Measurements from ENCODE around the gene NACC2. TPM values are rescaled to one million over a fixed set of nuclear protein-coding genes. Genes with fewer than 3 reads are reported as not detected.

Gene NACC2
- polyA plus RNA-seq, 1 of the 3 experiments (the other 2 are of a cell fraction) = 22.1 TPM

GRCh38 chr9:135982499-135983207 is 112.4 kb downstream of the NACC2 start (continued):
- TF ChIP-seq CTCF (IDR thresholded peaks at IDR 0.05) = no peak
- no peak for TF ChIP-seq RAD21 (IDR thresholded peaks at IDR 0.05; ENCODE audit: low read length)
- TF ChIP-seq USF2 (IDR thresholded peaks at IDR 0.05; ENCODE audit: borderline replicate concordance, low read depth, low read length) = no peak
- TF ChIP-seq USF1 (IDR thresholded peaks at IDR 0.05; ENCODE audit: borderline replicate concordance, low read depth) = no peak
- no peak for TF ChIP-seq RFX5 (IDR thresholded peaks at IDR 0.05; ENCODE audit: low read length)
- no peak for TF ChIP-seq GABPA (IDR thresholded peaks at IDR 0.05; ENCODE audit: low read depth)
- no peak for TF ChIP-seq POLR2AphosphoS5 (IDR thresholded peaks at IDR 0.05; ENCODE audit: low read depth, low read length)
- no peak for TF ChIP-seq FOXM1 (IDR thresholded peaks at IDR 0.05; ENCODE audit: low read depth)
- no peak for TF ChIP-seq GATA2 (CRISPR knock-in tag; IDR thresholded peaks at IDR 0.05)
- TF ChIP-seq YY1 (IDR thresholded peaks at IDR 0.05; ENCODE audit: low read depth) = no peak
- TF ChIP-seq JUND (IDR thresholded peaks at IDR 0.05) = no peak

GRCh38 chr9:135980926-135981630 is 114.0 kb downstream of the NACC2 start:
- TF ChIP-seq YY1 (IDR thresholded peaks at IDR 0.05; ENCODE audit: low read depth) (no peak), CTCF (IDR thresholded peaks at IDR 0.05) (no peak), PBX3 (IDR thresholded peaks at IDR 0.05) (no peak), FOXJ3 (CRISPR knock-in tag; IDR thresholded peaks at IDR 0.05) (no peak), EZH2phosphoT487 (IDR thresholded peaks at IDR 0.05; ENCODE audit: borderline replicate concordance, low read depth) (no peak), TEAD4 (IDR thresholded peaks at IDR 0.05; ENCODE audit: borderline replicate concordance, insufficient read depth) (no peak)
- no peaks in the 10 kb centered on the region for H3K9me3 ChIP-seq
- no peaks in the 10 kb centered on the region for H4K20me1 ChIP-seq (ENCODE audit: insufficient read depth)
- H3K27ac ChIP-seq (ENCODE audit: low read depth in 2 of 2, low read length in 1 of 2) = no peak overlapping the region
- peaks cover 5 to 45% of the 10 kb centered on the region in 2 experiments; a peak in 2 of 4 replicates for H3K4me1 ChIP-seq (ENCODE audit: control insufficient read depth in 1 of 2, insufficient read depth in 2 of 2, low read depth in 1 of 2, low read length in 1 of 2)
- H3K36me3 ChIP-seq (replicated peaks in 1 of 2; ENCODE audit: control insufficient read depth in 1 of 2, insufficient read depth in 2 of 2, low read length in 1 of 2) = no peaks in the 10 kb centered on the region
- no peak overlapping the region for H2AFZ ChIP-seq (ENCODE audit: low read depth)
- ChIA-PET CTCF (interaction anchor here (1.0 to 3.5 kb wide), 2 partner anchors 11 to 14 kb away, joined by 4 to 20 read pairs; no protein-coding TSS in a partner anchor), POLR2A (no interaction called here)
- no peaks in the 10 kb centered on the region for H3K9me2 ChIP-seq
- peaks cover 9% of the 10 kb centered on the region; the same call in 1 of the 2 replicates for H3K27me3 ChIP-seq (ENCODE audit: insufficient read depth)
- H3K9ac ChIP-seq = no peak overlapping the region
- WGBS (ENCODE audit: low lambda C conversion rate) = 97% methylated on average over 5 of the region's 29 CpGs
- H3K4me2 ChIP-seq = no peak overlapping the region
- no peaks in the 10 kb centered on the region for H3K79me2 ChIP-seq (ENCODE audit: insufficient read depth)
- H3K4me3 ChIP-seq (ENCODE audit: low read depth in 2 of 2, low read length in 1 of 2) = no peak overlapping the region
- DNase-seq = no peak
- H3F3A ChIP-seq (replicated peaks; ENCODE audit: insufficient read depth) = no peaks in the 10 kb centered on the region
